SU-DHL-6 (cell line): ENCODE results near the gene TMEM131L.

Experiments used
- CTCF ChIP-seq: fragments of 200-600 bp; sonication (generic); IDR thresholded peaks from one replicate; pipeline ENCODE4 v1.5.1; 2017; ENCODE audit warnings: antibody characterized with exemption, mild to moderate bottlenecking, low read length, moderate library complexity; ENCODE audit not compliant: insufficient read depth, poor library complexity, severe bottlenecking
- EZH2phosphoT487 ChIP-seq: fragments of 200-600 bp; sonication (generic), shearing (Covaris generic); conservative IDR thresholded peaks from 2 replicates; pipeline ENCODE4 v1.6.1; 2018; ENCODE audit warnings: mild to moderate bottlenecking, antibody characterized with exemption, low read length, moderate library complexity, mixed read lengths

DNA sequence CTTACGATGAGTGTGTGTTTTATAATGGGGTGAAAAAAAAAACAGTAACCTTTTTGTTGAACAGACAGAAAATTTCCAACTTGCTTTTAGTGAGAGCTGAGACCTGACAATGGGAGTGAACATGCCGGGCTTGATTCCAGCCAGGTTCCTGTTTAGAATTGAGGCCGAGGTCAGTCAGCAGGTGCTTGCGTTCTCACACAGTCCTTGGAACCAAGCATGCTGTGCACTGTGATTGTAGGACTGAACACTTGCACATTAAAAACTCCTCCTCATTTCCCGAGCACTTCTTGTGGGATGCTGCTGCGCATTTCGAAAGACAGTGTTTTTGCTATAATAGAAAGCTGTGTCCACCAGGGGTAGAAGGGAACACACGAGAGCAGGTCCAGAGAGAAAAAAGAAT is 51.8 kb downstream of the TMEM131L start:
- no peak for TF ChIP-seq CTCF
- no peak for TF ChIP-seq EZH2phosphoT487
